ES-I3 (cell line): ENCODE measurements around the gene C1QTNF1.

Source experiments
- H3K36me3 ChIP-seq: 2 replicates; pipeline ENCODE4 v1.6.1; 2013; ENCODE audit warnings: mild to moderate bottlenecking, low read length, control low read depth, moderate library complexity; ENCODE audit not compliant: insufficient read depth
- H3K4me1 ChIP-seq: 2 replicates; pipeline ENCODE4 v1.6.1; 2013; ENCODE audit warnings: mild to moderate bottlenecking, control low read depth, low read length; ENCODE audit not compliant: insufficient read depth
- H3K9ac ChIP-seq: 2 replicates; pipeline ENCODE4 v1.6.1; 2013; ENCODE audit warnings: low read depth, mild to moderate bottlenecking, low read length, moderate library complexity
- H3K9me3 ChIP-seq: 2 replicates; pipeline ENCODE4 v1.6.1; 2013; ENCODE audit warnings: mild to moderate bottlenecking, low read length, moderate library complexity; ENCODE audit not compliant: control insufficient read depth, insufficient read depth

The C1QTNF1 gene

DNA sequence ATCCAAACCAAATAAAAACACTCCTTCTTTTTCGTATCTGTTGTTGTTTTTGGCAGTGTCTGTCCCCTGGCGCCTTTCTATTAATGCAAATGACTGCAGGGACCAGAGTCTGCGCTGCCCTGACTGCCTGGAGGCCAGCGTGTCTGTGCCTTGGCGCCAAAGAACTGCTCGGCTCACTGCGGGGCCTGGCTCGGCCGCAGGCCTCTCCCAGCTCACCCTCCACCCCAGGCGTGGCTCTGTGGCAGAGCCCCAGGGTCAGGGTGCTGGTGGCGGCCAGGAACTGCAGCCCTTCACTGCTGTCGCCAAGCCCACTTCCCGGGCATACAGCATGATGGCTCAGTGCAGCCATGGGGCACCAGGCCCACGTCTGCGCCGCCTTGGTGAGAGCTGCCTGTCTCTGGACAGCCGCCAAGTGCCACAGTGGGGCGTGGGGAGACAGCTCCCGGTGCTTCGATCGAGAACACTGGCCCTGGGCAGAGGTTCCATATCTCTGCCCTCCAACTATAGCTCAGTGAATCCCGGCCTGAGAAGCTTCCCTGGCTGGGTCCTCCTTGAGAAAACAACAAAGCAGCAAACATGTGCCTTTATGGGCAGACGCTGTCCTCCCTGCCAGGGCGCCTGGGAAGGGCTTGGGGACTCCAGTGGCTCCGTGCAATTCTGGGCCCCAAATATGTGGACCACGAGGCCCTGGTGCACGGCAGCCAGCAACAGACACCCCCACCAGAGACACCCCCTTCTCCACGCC lies 25.5 kb upstream of the C1QTNF1 start:
- Histone ChIP-seq H3K9me3 (no peaks in the 10 kb centered on the region), H3K36me3 (peaks cover 3% of the 10 kb centered on the region; the same call in 1 of the 2 replicates), H3K9ac (no peak overlapping the region)

DNA sequence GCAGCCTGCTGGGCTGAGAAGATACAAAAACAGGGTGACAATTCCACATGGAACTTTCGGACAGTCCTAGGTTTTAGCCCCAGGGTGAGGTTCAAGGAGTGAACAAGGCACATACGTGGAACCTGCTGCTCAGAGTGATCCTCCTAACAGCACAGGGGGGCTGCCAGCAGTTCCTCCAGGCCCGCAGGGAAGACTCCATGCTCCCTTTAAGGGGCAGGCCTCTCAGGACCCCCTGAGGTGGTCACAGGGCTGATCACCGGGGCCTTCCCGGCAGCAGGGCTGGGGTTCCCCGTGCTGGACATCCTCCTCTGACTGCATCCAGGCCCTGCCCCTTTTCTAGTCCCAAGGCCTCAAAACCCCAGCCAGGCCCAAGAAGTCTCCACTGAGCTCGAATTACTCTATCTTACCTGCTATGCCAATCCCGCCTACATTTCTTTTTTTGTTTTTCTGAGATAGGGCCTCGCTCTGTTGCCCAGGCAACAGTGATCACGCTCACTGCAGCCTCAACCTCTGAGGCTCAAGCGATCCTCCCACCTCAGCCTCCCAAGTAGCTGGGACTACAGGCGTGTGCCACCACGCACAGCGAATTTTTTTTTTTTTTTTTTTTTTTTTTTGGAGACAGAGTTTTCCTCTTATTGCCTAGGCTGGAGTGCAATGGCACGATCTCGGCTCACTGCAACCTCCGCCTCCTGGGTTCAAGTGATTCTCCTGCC lies 24.8 kb upstream of the C1QTNF1 start:
- Histone ChIP-seq H3K36me3 (peaks cover 3% of the 10 kb centered on the region; the same call in 1 of the 2 replicates), H3K4me1 (no peaks in the 10 kb centered on the region), H3K9ac (no peak overlapping the region), H3K9me3 (no peaks in the 10 kb centered on the region)

More for the DNA sequence above, 25.5 kb upstream of the C1QTNF1 start:
- no peaks in the 10 kb centered on the region for H3K4me1 ChIP-seq

DNA sequence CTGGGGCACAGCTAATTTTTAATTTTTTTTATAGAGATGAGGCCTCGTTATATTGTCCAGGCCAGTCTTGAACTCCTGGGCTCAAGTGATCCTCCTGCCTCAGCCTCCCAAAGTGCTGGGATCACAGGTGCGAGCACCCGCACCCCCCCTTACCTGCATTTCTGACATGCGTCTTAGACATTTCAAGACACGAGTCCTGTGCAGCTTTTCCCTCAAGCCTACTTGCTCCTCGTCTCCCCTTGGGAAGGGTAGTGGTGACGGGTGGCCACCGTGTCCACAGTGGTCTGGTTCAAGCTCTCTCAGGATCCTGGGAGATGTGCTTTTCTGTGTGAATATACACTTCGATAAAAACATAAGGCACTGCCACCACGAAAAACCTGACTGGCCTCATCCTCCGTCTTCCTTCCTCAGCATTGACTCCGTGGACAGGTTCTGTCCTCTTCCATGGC lies 24.0 kb upstream of the C1QTNF1 start:
- Histone ChIP-seq H3K4me1 (no peaks in the 10 kb centered on the region), H3K36me3 (peaks cover 3% of the 10 kb centered on the region; the same call in 1 of the 2 replicates), H3K9ac (no peak overlapping the region)

DNA sequence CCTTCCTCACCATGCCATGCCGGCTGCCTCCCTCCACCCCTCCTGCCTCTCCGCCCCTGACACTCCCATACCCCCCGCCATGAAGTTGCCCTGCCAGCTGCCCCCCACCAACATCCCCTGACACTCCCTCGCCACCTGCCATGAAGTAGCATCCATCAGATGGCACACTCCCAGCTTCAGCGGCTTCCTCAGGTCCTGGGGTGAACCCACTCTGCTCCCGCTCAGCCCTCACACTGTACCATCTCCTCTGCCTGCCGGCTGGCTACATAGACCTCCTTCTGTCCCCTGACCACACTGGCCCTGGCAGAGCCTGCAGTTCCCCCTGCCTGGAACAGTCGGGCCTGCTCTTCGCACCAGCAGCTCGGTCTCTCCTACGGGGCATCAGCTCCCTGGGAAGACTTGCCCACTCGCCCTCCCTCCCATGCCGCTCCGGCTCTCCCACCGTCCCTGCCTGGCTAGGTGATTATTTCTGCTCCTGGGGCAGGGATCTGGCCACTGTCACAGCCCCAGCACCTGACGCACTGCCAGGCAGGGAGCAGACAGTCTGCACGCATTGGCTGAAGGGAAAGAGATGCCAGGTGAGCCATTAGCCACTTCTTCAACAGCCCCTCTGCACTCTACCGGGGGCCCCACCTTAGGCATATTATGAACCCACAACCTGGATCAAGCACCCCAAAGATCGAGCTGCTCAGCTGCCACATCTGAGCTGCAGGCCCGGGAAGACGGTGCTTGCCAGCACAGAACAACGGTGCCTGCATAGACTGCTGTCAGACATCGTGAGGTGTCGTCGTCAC lies 23.4 kb upstream of the C1QTNF1 start:
- peaks cover 3% of the 10 kb centered on the region; the same call in 1 of the 2 replicates for H3K36me3 ChIP-seq
- H3K9me3 ChIP-seq = no peaks in the 10 kb centered on the region
- no peak overlapping the region for H3K9ac ChIP-seq
- no peaks in the 10 kb centered on the region for H3K4me1 ChIP-seq

More for the DNA sequence above, 24.0 kb upstream of the C1QTNF1 start:
- H3K9me3 ChIP-seq = no peaks in the 10 kb centered on the region

DNA sequence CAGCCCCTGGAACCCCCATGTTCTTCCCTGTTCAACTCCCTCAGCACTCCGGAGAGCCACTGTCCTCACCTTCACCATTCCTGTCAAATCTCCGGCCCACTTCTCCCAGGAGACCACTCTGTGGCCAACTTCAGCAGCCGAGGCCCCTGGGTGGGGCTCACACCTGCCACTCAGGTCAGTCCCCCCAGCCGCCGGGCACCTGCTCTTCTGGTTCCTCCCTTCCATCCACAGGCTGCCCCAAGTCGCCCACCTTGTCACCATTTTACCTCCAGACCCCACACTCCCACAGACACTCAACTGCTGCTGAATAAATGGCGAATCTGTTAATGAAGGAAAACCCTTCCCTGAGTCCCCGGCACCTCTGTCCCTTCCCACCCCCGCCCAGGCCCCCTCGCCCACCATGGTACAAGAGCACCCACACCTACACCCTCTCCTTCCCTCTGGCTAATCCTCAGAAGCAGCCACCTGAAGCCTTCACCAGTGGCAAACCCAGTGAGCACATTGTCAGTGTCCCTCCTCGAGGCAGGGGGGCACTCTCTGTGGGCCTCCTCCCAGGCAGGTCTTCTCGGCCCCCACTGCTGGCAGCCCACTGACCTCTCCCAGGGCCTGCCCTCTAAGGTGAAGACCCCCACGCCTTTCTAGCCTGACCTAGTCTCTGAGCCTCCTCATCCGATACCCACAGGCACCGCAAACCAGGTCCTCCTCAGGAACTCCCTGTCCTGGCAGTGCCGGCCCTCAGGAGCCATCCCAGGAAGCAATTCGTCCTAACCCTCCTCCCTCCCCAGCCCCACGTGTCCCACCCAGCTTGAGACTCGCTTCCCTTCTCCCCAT lies 22.6 kb upstream of the C1QTNF1 start:
- Histone ChIP-seq H3K9ac (no peak overlapping the region), H3K9me3 (no peaks in the 10 kb centered on the region), H3K36me3 (peaks cover 1% of the 10 kb centered on the region; the same call in 1 of the 2 replicates), H3K4me1 (no peaks in the 10 kb centered on the region)

DNA sequence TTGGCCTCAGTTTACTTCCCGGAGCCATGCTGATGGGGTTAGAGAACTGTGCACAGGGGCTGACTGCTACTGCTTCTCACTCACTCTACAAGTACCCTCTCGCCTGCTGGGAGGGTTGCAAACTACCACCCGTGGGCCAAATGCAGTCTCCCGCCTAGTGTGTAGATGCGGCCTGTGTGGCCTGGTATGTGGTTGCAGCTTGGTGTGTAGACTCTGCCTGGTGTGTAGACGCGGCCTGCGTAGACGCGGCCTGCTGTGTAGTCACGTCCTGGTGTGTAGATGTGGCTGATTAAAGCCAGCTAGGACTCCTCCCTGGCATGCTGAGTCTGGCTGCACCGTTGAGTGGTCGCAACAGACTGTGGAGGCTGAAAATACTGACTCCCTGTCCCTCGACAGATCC lies 21.7 kb upstream of the C1QTNF1 start:
- H3K9me3 ChIP-seq = no peaks in the 10 kb centered on the region
- no peaks in the 10 kb centered on the region for H3K36me3 ChIP-seq
- H3K9ac ChIP-seq = no peak overlapping the region
- H3K4me1 ChIP-seq = no peaks in the 10 kb centered on the region

DNA sequence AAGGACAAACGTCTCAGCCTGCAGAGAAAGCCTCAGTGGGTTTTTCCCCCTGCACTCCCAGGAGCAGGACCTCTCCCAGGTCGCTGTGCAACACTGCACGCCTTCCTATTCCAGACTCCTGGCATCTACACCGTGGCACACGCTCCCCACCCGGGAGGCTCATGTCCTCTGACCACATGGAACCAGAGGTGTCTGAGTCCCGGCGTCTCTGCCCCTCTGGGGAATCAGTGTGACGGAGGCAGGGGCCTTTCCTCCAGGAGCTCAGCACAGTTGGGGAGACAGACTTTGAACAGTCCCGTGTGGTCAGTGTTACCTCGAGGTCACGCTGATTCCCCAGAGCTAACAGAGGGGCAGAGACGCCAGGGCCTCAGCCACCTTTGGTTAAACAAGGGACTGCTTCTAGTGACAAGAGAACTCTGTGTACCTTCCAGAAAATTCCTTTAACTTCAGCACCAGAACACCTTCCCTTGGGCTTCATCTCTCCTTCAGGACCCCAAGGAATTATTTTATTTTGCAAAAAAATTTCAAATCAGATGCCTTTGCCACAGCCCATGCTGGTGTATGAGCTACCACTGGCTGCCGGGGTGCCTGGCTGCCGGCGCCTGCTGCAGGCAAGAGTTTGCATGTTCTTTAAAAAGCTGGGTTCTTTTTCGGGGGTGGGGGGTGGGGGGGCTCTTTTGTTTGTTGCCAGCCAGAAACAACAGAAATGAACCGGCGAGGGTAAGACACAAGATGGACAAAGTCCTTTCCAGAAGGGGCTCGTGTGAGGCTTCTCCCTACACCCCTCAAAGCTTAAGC lies 21.0 kb upstream of the C1QTNF1 start:
- no peaks in the 10 kb centered on the region for H3K4me1 ChIP-seq
- H3K9ac ChIP-seq = no peak overlapping the region
- no peaks in the 10 kb centered on the region for H3K36me3 ChIP-seq
- H3K9me3 ChIP-seq = no peaks in the 10 kb centered on the region

DNA sequence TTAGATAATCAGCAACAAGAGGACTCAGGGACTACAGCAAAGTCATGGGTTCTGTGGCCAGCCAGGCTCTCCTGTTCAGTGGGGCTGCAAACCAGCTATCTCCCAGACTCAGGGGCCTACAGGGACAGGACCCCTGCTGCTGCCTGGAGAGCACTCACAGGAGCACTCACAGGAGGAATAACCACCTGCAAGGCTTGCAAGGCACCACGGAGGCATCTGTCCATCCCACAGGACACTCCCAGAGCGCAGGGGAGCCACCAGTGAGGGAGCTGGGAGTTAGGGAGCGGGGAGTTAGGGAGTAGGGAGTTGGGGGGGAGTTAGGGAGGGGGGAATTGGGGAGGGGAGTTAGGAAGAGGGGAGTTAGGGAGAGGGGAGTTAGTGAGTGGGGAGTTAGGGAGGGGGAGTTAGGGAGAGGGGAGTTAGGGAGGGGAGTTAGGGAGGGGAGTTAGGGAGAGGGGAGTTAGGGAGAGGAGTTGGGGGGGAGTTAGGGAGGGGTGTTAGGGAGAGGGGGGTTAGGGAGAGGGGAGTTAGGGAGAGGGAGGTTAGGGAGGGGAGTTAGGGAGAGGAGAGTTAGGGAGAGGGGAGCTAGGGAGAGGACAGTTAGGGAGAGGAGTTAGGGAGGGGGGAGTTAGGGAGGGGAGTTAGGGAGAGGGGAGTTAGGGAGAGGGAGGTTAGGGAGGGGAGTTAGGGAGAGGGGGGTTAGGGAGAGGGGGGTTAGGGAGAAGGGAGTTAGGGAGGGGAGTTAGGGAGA lies 20.1 kb upstream of the C1QTNF1 start:
- no peaks in the 10 kb centered on the region for H3K36me3 ChIP-seq
- H3K9me3 ChIP-seq = no peaks in the 10 kb centered on the region
- no peak overlapping the region for H3K9ac ChIP-seq
- H3K4me1 ChIP-seq = no peaks in the 10 kb centered on the region

DNA sequence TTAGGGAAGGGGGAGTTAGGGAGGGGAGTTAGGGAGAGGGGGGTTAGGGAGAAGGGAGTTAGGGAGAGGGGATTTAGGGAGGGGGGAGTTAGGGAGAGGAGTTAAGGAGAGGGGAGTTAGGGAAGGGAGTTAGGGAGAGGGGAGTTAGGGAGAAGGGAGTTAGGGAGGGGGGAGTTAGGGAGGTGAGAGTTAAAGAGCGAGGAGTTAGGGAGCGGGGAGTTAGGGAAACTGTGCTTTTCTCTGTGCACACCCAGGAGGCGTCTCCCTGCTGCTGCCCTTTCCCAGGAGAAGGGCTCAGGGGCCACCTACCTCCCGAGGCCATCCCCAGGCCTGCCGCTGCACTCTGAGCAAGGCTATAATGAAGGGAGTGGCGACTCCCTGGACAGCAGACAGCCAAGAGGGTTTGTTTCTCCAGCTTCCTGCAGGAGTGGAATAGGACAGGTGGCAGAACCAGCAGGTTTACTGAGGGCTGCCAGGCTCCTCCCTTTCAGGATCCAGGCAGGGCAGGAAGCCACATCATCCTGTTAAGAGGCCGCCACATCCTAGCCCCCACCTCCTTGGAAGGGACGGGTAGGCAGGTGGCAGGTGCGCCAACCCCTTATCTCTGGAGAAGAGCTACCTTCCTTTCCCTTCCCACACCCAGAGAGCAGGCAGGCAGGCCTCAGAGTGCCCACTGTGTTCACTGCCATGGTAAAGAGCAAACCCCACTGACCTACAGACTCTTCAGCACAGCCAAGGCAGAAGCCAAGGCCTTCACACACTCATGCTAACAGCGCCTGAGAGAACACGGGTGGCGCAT lies 18.7 kb upstream of the C1QTNF1 start:
- H3K36me3 ChIP-seq = no peaks in the 10 kb centered on the region
- H3K9ac ChIP-seq = no peak overlapping the region
- no peaks in the 10 kb centered on the region for H3K4me1 ChIP-seq

DNA sequence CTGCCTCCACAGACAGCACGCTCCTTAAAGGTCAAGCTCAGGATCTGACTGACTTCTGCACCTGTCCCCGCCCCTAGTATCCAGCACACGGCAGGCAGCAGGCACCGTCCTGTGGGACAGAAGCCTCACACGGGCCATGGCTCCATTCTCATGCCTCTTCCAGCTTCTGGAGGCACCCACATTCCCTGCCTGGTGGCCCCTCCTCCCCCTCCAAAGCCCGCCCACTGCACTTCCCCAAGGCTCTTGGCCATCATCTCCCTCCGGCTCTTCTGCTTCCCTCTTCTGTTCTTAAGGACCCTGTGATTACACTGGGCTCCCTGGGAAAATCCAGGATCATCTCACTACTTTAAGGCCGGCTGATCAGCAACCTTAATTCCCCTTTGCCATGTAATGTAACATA lies 17.9 kb upstream of the C1QTNF1 start:
- Histone ChIP-seq H3K4me1 (no peaks in the 10 kb centered on the region), H3K36me3 (no peaks in the 10 kb centered on the region), H3K9ac (no peak overlapping the region), H3K9me3 (no peaks in the 10 kb centered on the region)

More for the DNA sequence above, 18.7 kb upstream of the C1QTNF1 start:
- H3K9me3 ChIP-seq = no peaks in the 10 kb centered on the region

DNA sequence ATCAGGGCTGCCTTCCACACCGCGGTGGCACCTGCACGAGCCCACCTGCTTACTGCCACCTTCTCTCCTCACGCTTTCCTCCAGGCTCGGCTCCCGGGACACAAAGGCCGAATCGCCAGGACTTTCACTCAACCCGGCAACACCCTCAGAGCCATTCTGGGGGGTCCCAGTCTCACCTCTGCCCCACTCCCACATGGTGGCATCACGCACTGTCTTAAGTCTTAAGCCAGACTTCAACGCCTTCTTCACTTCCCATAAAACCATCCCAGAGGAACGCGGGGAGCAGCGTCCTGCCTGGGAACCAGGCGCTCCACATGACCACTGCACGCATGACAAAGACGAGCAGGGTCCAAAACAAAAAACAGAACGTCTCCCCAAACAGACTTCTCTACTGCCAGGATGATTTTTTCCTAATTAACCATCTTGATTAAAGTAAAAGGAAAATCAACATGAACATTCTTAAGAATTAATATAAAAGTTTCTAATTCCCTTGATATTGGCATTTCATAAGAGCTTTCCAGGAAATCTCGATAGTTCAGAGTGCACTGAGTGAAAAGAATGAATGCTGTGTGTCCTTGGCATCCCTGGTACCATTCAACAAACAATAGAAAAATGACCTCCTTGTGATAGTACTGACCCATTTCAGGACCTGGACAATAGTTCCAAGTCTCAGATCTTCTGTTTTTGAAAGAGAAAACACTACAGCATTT lies 17.0 kb upstream of the C1QTNF1 start:
- H3K4me1 ChIP-seq = no peaks in the 10 kb centered on the region
- no peaks in the 10 kb centered on the region for H3K9me3 ChIP-seq
- no peaks in the 10 kb centered on the region for H3K36me3 ChIP-seq
- no peak overlapping the region for H3K9ac ChIP-seq
